Hematopoietic multipotent progenitor cell treated with erythropoietin and hydrocortisone succinate and interleukin-3 and kit ligand, for 6 days (in vitro differentiated cells): Measurements from ENCODE around the gene ITPR1.

Experiments used
- DNase-seq: peaks from one replicate; pipeline ENCODE4 v3.0.0-alpha.2; 2015

ITPR1 gene

GRCh38 chr3:4841225-4841624, 348.1 kb downstream of the ITPR1 start:
- DNase-seq = no peak

GRCh38 chr3:4841776-4842440, 348.8 kb downstream of the ITPR1 start:
- DNase-seq = no peak

GRCh38 chr3:4843619-4844018, 350.5 kb downstream of the ITPR1 start:
- no peak for DNase-seq

GRCh38 chr3:4845882-4846281, 352.7 kb downstream of the ITPR1 start:
- peak; percentile 26 for DNase-seq

- DNase-seq = no peak
Measured at GRCh38 chr3:4846543-4846942, 353.4 kb downstream of the ITPR1 start.

GRCh38 chr3:4848176-4848825, 355.2 kb downstream of the ITPR1 start:
- no peak for DNase-seq

- no peak for DNase-seq
Measured at GRCh38 chr3:4849136-4849535, 356.0 kb downstream of the ITPR1 start.

- DNase-seq = no peak
Measured at GRCh38 chr3:4849739-4850138, 356.6 kb downstream of the ITPR1 start.

- no peak for DNase-seq
Measured at GRCh38 chr3:4850211-4850927, 357.2 kb downstream of the ITPR1 start.

GRCh38 chr3:4850928-4851265, 357.7 kb downstream of the ITPR1 start:
- DNase-seq = no peak

- DNase-seq = no peak
Measured at GRCh38 chr3:4852780-4853748, 359.9 kb downstream of the ITPR1 start.

GRCh38 chr3:4853749-4854140, 360.6 kb downstream of the ITPR1 start:
- DNase-seq = no peak

- DNase-seq = no peak
Measured at GRCh38 chr3:4855676-4856075, 362.5 kb downstream of the ITPR1 start.

GRCh38 chr3:4856136-4856535, 363.0 kb downstream of the ITPR1 start:
- DNase-seq = no peak

GRCh38 chr3:4856564-4856963, 363.4 kb downstream of the ITPR1 start:
- no peak for DNase-seq

- DNase-seq = no peak
Measured at GRCh38 chr3:4856986-4857385, 363.8 kb downstream of the ITPR1 start.

- DNase-seq = no peak
Measured at GRCh38 chr3:4859788-4860187, 366.6 kb downstream of the ITPR1 start.

GRCh38 chr3:4862973-4863372, 369.8 kb downstream of the ITPR1 start:
- no peak for DNase-seq

- no peak for DNase-seq
Measured at GRCh38 chr3:4864503-4864902, 371.4 kb downstream of the ITPR1 start.

- DNase-seq = no peak
Measured at GRCh38 chr3:4865714-4866113, 372.6 kb downstream of the ITPR1 start.

- DNase-seq = no peak
Measured at GRCh38 chr3:4866866-4867265, 373.7 kb downstream of the ITPR1 start.

GRCh38 chr3:4877173-4877787, 384.1 kb downstream of the ITPR1 start:
- no peak for DNase-seq

- no peak for DNase-seq
Measured at GRCh38 chr3:4880850-4881249, 387.7 kb downstream of the ITPR1 start.
